ENCODE measurements around the gene TALDO1.
A peak's percentile ranks its signal among the peaks of the same experiment; 100 is the strongest.

Gene TALDO1

DNA sequence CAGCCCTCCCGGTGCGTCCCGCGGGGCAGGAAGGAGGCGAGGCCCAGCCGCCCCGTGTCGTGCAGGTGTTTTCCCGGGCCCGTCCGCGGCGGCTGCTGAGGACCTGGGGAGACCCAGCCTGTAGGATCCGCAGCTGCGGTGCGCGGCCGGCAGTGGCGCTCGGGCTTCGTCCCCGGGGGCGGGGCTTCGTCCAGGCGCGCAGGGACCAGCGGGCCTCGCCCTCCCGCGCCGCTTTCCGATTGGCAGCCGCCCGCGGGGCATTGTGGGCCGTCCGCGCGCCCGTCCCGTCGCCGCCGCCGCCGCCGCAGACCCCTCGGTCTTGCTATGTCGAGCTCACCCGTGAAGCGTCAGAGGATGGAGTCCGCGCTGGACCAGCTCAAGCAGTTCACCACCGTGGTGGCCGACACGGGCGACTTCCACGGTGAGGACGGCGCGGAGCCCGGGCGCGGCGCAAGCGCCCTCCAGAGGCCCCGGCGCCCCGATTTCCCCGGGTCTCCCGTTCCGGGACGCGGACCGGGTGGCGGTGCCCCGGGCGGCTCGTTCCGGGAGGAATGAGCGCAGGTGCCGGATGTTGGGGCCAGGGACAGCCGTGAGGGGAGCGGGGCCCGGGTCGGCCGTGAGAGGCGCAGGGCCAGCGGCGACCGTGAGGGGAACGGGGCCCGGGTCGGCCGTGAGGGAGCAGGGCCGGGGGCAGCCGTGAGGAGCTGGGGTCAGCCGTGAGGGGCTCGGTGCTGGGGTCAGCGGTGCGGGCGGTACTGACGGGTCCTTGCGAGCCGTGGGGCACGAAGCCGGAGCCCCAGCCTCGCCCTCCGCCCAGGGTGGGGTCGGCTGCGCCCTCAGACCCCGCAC is at the start of gene TALDO1:
Gene TALDO1 (plus strand): TSS at position 307 of the 849 bp plus-strand sequence. CDS start 18 bp downstream, at position 325.
- peak; percentile 72 for DNase-seq

DNA sequence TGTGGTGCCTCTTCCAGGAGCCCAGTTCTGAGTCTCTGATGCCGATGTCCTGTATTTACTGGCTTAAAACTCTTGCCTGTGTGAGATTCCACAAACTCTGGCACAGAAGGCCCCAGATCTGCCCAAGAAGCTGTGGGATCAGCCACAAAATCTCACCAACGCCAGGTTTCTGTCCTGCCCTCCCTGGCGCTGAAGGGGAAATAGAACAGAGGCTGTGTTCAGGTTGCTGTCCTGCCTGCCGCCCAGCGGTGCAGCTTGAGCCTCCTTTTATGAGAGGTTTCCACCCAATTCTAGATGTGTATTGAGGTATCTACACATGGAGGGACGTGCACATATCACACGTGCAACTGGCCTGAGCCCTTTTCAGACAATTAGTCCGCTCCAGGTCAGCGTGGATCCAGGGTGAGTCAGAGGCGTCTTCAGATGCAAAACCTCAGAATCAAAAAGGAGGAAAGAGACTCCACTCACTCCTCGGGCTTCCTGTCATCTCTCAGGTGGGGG is 49.4 kb upstream of the TALDO1 start:
- no peak for DNase-seq

- DNase-seq: no peak
These were observed 48.7 kb upstream of the TALDO1 start for GRCh38 chr11:698493-699115.

DNA sequence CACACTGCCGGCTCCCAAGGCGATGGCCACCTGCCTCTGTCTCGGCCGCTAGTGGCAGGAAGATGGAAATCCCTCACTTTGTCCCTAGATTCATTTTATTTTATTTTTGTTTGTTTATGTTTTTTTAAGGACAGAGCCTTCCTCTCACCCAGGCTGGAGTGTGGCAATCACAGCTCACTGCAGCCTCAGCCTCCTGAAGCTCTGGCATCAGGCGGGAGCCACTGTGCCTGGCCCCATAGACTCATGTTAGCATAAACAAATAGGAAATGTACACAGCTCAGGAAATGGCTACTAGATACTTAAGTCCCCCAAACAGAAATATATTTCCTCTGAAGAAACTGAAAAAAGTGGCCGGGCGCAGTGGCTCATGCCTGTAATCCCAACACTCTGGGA is 48.2 kb upstream of the TALDO1 start:
- DNase-seq: no peak

DNA sequence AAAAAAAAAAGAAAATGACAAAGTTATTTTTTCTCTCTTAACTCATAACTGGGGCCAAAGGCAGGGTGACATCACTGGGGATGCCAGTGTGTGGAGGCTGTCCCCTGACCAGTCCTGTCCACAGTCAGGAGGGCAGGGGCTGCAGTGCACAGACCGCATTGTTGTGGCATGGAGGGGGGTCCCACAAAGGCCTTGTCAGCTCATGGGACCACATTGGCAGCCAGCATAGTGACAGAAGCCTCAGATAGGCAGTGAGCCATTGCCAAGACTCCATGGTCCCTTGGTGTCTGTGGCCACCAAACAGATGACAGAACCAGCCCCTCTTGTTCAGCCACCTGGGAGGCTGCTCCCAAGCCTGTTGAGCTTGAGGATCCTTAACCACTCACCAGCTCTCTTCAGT is 47.5 kb upstream of the TALDO1 start:
- DNase-seq: no peak

- DNase-seq: no peak
These were observed 45.4 kb upstream of the TALDO1 start for GRCh38 chr11:701741-702461.

- no peak for DNase-seq
These were observed 44.5 kb upstream of the TALDO1 start for GRCh38 chr11:702462-703461.

DNA sequence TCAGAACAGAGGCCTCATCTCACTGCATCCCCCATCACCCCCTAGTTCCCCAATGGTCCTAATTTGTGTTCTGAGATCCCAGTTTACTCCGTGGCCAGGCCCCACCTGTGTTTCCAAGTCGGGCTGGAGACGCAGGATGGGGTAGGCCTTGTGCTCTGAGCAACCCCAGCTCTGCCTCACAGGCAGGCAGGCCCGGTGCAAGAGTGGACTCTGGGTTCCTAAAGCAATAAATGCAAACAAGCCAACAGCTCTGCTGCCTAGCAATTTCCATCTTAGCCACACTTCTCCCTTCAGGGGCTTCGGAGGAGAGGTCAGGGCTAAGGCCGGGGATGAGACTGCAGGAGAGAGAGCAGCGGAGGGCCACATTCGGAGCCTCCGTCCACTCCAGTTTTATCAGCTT is 43.8 kb upstream of the TALDO1 start:
- no peak for DNase-seq

DNA sequence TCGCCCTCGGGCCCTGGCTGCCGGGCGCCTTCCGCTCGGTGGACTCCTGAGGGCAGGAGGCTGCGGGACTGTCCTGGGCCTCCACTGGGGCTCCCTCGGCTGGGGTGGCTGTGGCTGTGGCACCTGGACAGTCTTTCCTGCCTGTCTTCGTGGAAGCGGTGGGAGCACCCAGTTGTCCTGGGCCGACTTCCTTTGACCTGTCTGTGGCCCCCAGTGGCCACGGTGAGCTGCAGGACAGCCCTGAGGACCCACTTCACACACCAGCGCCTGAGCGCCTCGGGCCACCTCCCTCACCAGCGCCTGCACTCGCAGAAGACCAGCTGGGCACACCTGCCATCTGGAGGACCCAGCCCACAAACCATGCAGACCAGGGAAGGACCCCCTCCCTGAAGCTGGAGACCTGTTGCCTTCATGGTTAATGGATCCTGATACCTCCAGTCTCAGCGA is 43.0 kb upstream of the TALDO1 start:
- DNase-seq: no peak

- DNase-seq: no peak
These were observed 42.3 kb upstream of the TALDO1 start for GRCh38 chr11:704781-705645.

DNA sequence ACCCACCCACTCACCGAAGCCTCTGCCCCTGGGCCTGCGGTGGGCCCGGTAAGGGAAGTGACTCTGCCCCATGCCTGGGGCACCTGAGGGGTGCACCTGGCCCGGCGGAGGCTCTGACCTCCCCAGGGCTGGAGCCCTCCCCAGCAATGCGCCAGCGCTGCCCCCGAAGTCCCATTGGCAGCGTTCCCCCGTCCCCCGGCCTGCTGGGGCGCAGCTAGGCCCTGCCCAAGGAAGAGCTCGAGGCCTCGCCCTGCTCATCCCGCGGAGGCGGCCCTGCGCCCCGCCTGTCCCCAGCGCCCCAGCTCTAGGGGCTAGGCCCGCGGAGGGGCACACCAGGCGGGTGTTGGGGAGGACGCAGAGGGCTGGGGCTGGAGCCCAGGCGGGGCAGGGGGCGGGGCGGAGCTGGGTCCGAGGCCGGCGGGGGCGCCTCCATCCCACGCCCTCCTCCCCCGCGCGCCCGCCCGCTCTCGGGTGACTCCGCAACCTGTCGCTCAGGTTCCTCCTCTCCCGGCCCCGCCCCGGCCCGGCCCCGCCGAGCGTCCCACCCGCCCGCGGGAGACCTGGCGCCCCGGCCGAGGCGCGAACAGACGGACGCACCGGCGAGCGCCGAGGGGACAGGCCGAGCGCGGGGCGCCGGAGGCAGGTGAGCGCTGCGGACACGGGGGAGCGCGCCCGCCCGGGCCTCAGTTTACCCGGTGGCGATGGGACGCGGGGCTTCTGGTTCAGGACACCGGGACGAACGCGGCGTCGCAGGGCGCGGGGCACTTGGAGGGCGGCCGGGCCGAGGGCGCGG is 41.4 kb upstream of the TALDO1 start, which contains the start of gene EPS8L2:
Gene EPS8L2 (plus strand): TSS at position 586 of the 793 bp plus-strand sequence. CDS start 3,177 bp downstream, outside the sequence.
- no peak for DNase-seq

- DNase-seq: no peak
These were observed 40.8 kb upstream of the TALDO1 start for GRCh38 chr11:706439-706956.

DNA sequence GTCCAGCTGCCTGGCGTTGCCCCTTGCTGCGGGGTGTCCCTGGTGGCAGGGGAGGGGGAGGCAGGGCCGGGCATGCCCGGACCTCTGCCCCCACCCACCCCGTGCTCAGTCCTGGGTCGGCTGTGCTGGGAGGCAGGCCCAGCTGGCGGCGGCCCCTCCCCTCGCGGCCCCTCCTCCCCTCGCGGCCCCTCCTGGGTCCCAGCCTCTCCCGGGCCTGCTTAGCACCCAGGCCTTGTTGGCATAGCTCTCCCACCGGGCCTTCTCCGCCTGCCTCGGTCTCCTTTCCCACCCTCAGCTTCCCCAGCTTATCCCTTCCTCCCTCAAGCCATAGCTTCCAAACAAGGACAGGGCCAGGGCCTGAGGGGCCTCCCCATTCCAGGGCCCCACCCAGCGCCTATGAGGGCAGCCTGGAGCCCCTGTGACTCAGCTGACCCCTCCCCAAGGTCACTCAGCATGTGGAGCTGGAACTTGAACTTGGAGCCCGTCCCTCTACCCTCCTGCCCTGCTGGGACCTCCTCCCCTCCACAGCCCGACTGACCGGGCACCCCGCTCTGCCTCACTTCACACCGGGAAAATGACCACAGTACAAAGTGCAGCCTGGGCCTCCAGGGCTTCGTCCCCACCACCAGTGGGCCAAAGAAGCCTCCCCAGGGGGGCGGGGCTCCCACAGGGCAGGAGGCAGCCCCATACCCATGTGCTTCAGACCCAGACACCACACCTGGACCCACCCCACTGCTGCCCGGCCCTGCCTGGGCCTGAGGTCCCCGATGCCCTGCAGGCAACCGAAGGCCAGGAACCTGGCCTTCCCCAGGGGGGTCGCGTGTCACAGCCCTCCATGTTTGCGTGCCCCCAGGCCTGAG is 40.1 kb upstream of the TALDO1 start:
- no peak for DNase-seq

DNA sequence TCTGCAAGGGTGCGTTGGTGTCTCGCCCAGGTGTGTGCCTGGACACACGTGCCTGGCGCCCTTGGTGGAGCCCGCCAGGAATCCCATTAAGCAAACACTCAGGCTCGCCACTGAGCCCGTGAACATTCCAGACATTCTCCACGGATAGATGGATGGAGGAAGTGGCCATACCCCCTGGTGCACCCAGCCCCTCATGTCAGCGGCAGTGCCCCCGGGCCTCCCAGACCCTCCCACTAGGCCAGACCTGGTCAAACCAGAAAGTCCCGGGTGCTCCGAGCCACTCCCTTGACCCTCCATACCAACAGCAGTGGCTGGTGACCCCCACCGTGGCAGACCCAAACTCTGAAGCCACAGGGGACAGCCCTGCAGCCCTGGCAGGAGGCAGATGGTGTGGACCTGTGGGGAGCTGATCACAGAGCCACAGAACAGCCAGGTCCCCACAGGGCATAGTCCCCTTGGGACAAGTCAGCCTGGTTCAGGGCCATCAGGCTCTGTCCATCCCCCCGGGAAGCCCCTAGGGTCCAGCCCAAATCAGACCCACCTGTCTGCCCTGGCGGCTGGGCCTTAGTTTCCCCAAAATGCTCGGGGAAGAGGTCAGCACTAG is 39.3 kb upstream of the TALDO1 start:
- DNase-seq: no peak

DNA sequence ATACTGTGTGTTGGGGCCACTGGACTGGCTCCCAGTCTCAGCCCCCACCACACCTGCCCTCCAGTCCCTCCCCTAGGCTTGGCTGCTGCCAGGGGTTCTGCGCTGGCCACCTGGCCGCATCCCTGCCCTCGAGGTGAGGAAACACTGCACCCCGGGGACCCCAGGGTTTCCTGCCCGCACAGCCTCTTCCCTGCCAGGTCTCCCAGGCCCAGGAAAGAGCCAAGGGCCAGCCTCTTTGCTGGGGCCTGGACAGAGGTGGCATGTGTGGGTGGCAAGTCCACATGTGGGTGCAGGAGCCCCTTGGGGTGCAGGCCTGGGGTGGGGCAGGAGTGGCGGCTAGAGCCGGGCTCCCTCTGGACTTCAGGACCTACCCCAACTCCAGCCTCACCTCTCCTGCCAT is 38.8 kb upstream of the TALDO1 start:
- no peak for DNase-seq

- no peak for DNase-seq
These were observed 37.9 kb upstream of the TALDO1 start for GRCh38 chr11:709109-709997.

GRCh38 chr11:714436-714835 is 32.8 kb upstream of the TALDO1 start:
- DNase-seq: no peak
